ENCODE data around the gene RPS14.

DNA sequence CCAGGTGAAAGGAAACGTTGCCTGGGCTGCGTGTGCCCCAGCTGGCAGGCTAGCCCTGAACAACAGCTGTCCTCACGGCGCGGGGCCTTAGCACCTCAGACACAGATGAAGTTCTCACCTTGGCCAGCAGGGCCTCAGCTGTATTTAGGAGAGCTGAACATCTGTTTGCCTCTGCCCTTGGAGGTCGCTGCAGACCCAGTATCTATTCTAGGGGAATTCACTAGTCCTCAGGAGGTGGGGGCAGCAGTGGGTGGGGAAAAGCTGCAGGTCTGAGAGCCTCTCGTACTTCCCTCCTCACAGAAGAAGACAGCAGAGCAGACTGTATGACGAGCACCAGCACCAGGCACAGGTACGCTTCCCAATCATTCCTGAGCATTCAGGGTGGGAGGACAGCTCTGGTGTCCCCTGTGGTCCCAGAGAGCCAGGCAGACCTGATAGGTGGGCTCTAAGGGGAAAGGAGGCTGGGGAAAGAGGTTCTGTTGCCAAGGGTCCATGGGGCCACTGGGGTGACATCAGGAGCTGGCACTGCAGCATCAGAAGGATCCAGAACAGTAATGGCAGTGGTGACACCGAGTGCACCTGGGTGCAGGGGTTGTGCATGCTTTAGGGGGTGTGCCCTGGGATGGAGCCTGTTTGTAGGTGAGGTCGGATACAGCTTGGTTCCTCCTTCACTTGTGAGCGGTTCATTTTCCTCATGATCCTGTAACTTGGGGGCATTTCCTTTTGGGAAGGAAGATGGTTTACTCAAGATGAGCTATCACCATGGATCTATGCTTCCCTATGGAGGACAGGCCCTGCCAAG is 50.6 kb downstream of the RPS14 start:
- TF ChIP-seq POLR2AphosphoS5 (IDR thresholded peaks at IDR 0.05; ENCODE audit: low read depth, low read length) (no peak), TAF1 (IDR thresholded peaks at IDR 0.05; ENCODE audit: borderline replicate concordance, insufficient read depth, low read length) (no peak)
- TF ChIP-seq, protein P1, sequence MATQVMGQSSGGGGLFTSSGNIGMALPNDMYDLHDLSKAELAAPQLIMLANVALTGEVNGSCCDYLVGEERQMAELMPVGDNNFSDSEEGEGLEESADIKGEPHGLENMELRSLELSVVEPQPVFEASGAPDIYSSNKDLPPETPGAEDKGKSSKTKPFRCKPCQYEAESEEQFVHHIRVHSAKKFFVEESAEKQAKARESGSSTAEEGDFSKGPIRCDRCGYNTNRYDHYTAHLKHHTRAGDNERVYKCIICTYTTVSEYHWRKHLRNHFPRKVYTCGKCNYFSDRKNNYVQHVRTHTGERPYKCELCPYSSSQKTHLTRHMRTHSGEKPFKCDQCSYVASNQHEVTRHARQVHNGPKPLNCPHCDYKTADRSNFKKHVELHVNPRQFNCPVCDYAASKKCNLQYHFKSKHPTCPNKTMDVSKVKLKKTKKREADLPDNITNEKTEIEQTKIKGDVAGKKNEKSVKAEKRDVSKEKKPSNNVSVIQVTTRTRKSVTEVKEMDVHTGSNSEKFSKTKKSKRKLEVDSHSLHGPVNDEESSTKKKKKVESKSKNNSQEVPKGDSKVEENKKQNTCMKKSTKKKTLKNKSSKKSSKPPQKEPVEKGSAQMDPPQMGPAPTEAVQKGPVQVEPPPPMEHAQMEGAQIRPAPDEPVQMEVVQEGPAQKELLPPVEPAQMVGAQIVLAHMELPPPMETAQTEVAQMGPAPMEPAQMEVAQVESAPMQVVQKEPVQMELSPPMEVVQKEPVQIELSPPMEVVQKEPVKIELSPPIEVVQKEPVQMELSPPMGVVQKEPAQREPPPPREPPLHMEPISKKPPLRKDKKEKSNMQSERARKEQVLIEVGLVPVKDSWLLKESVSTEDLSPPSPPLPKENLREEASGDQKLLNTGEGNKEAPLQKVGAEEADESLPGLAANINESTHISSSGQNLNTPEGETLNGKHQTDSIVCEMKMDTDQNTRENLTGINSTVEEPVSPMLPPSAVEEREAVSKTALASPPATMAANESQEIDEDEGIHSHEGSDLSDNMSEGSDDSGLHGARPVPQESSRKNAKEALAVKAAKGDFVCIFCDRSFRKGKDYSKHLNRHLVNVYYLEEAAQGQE (IDR thresholded peaks at IDR 0.05; ENCODE audit: insufficient read depth in 1 of 2, low read depth in 2 of 2, low read length in 2 of 2), result no peak
